M059J (cell line): ENCODE data around the gene ZNF385C. TPM values are rescaled to one million over a fixed set of nuclear protein-coding genes. Genes with fewer than 3 reads are reported as not detected.

Source experiments
- DNase-seq: peaks from one replicate; pipeline ENCODE4 v3.0.0-alpha.2; 2012; ENCODE audit warnings: low read depth
- total RNA-seq: library from RNA; depleted of rRNA; stranded (reverse); fragments of >200 nt; shearing (Covaris generic); gene quantifications from 2 replicates; pipeline ENCODE4 v1.2.3, GENCODE V29; 2014

Gene ZNF385C
- total RNA-seq, 1 experiment from 2014 or later = not detected

DNA sequence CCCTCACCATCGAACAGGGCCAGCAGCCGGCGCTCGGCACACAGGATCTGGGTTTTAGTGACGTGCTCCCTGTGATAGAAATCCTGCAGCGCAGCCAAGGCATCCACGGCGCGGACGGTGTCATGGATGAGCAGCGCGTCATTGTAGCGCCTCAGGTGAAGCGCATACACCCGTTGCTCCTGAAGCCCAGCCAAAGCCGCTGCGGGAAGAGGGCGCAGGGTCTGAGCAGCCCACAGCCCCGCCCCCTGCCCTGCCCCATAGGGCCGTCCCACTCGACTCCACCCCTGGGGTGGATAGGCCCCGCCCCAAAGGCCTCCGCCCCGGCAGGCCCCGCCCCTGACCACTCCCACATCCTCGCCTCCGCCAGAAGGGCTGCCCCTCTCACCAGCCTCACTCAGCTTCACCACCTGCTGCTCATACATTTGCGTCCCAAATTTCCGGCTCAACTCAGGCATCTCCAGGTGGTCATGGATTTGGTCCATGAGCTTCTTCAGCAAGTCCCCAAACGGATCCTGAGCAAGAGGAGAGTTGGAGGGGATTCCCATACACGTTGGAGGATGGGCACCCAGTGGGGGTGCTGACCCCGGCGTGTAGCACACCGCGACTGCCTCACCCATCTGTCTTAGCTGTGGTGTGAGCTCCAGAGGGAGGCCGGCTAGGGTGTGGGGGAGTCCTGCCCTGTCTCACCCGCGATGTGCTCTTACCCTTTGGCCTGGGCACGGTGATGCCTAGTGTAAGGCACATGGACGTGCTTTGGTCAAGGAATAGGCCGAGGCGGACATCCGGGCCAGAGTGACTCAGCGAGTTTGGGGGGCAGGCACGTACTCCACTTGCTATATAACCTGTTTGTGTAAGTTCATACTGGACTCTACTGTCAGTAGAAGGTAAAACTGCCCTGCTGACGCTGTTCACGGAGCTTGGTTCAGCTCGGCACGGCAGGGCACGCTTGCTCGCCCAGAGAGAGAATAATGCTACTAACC, 9.6 kb upstream of the ZNF385C start:
- no peak for DNase-seq

DNA sequence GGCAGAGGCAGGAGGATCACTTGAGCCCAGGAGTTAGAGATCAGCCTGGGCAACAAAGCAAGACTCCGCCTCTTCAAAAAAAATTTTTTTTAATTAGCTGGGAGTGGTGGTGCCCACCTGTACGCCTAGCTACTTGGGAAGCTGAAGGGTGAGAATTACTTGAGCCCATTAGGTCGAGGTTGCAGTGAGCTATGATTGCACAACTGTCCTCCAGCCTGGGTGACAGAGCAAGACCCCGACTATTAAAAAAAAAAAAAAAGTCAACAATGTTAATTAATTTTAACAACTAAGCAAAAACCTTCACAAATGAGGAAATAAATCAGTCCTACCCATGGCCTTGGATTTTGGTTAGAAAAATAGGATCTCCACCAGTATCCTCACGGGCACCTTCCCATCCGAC, 8.9 kb upstream of the ZNF385C start:
- DNase-seq = no peak

DNA sequence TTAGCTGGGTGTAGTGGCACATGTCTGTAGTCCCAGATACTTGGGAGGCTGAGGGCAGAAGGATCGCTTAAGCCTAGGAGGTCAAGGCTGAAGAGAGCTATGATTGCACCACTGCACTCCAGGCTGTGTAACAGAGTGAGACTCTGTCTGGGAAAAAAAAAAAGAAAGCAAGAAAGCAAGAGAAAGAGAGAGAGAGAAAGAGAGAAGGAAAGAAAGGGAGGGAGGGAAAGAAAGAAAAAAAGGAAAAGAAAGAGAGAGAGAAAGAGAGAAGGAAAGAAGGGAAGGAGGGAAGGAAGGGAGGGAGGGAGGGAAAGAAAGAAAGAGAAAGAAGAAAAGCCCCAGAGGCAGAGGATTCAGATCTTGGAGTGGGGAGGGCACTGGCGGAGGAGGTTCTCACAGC, 7.7 kb upstream of the ZNF385C start:
- DNase-seq = no peak

DNA sequence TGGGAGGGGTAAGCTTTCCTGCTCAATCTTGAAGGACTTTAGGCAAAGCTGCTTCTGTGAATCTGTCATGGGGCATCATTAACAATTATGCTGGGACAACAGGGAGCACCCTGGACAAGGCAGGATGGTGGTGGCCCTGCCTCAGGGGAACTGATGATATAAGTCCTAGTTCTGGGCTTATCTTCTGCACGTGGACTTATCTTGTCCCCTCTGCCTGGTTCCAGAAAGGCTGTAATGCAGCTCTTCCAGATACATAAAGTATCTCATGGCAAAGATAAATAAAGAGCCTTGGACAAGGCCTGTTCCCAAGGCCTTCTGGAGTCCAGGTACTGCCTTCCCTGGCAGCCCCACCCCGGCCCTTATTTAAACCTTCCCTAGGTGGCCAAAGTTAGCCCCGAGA, 6.0 kb upstream of the ZNF385C start:
- no peak for DNase-seq

DNA sequence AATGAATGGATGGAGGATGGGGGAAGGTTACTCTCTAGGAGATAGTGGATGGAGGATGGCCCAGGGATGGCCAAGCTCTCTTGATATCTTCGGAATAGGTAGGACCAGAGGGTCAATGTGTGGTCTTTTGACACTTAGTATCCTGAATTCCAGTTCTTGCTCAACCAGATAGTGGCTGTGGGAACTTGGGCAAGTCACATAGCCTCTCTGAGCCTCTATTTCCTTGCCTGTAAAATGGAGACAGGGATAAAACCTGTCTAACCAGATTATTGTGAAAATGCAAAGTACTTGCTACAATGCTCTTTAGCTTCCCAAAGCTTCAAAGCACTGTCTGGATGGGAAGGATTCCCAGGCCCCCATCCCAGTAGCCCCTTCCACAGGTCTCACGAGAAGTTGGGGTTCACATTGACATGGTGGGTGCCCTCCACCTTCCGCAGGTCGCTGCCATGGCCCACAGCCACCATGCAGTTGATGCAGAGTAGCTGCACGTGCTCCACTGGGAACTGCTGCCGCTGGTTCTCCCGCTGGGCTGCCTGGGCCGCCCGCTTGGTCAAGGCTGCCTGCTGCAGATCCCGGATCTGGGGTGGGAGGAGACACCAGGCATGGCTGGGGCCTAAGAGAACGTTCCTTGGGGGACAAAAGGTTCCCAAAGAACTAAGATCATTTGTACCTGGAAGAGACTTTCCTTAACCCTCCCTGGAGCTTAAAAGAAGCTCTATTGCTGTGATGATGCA, 5.1 kb upstream of the ZNF385C start:
- no peak for DNase-seq

DNA sequence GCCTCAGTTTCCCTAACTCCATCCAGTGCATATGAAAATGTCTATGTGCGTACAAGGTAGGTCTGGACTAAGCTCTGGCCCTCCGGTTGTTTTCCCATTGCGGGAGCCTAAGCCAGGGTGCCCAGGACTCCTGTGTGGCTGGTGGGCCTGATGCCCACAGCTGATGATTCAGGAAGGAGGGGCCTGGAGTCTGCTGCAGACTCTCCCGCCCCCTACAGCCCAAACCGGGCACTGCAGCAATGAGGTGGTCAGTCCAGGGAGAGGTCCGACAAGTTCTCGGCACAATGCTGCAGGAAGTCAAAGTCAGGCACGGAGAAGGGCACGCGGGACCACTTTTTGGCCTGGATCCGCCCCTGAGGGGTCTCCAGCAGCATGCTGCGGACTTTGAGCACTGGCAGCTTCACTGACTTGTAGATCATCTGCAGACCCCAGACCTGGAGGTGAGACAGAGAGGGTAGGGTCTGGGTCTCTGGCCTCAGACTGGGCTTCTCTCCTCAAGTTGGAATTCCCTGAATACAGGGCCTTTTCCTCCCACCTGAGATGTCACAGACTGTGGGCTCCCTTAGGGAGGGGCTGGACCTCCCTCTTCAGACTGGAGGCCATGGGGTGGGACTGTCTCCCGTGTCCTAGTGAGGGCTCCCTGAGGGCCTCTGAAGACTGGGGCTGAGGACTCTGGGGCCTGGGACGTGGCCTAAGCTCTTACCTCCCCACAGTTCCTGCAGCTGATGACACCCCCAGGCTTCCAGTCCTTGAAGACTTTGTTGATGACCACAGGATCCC, 3.4 kb upstream of the ZNF385C start:
- peak; percentile 46 for DNase-seq

DNA sequence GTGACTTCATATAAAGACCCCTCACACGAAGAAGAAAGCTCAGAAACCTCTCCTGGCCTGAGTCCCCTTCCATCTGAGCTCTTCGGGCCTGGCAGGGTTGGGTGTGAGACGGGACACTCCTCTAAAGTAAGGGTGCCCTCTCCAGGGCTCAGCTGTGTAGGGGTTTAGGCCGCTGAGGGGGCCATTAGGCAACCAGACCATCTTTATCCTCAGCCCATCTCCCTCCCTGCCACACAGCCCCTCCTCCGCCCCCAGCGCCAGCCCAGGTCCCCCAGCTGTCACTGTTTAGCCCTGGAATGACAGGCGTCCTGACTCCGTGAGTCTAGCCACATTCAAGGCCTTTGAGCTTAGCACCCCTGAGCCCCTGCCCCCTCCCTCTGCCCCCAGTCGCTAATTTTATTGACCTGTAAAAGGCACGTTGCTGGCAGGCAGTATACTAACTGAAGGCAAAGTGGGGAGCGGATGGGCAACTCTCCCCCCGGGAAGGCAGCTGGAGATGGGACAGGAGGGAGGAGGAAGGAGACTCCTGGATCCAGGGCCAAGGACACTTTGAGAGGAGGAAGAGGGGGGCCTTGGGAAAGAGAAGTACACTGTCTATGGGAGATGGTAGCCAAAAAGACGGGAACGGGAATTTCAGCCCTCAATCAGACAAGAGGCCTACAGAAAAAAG, 592 bp upstream of the ZNF385C start:
- no peak for DNase-seq

DNA sequence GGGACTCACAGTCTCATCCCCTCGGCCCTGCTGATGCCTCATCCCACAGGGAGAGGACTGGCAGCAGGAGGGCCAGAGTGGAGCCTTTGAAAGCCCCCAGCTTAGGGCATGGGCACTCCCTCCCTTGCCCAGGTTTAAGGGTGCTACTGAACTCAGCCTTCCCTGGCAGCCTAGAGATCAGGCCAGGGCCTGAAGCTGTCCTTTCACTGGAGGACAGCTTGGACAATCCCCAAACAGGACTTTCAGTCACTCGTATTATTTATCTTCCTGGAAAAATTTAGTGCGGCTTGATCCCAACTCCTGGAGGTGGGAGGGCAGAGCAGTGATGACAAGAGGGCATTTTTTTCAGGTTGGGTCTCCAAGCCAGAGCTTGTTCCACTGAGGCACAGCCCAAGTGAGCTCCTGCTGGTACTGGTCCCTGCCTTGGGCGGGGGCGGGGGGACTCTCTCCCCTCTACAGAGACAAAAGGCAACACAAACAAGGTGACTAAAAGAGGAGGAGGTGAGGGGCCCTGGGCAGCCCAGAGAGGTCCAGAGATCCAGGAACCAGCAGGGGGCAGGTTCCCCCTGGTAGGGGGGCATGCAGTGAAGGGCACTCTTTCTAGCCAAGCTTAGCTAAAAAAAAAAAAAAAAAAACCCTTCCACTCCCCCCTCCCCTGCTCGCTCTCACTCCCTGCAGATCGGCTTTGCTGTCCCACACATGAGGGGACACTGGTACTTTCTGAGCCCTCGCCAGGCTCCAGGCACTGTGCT, 1.7 kb downstream of the ZNF385C start:
- no peak for DNase-seq

DNA sequence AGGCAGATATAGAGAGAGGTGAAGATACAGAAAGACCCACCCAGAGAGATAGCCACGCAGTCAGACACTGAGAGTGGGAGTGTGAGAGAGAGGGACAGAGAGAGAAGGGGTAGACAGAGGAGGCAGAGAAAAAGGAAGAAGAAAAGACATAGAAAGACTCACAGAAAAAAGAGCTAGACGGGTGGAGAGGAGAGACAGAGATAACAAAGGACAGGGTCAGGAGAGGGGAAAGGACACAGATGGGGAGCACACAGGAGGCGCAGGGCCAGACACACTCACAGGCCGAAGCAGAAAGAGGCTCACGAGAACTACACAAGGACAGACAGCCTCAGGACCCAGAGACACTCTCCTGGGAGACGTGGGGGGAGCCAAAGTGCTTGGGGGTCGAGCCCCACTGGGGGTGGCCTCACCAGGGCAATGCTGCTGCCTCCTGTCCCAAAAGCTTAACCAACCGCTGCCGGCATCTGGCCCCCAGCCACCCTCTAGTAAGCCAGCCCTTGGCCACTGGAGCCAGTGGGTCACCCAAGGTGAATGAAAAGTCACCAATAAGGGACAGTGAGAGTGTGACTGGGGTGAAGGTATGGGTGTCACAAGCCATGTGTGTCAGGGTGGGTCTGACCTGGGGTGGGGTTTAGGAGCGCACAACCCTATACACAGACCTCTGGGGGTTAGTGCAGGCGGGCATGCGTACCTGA, 3.8 kb downstream of the ZNF385C start:
- DNase-seq = no peak

DNA sequence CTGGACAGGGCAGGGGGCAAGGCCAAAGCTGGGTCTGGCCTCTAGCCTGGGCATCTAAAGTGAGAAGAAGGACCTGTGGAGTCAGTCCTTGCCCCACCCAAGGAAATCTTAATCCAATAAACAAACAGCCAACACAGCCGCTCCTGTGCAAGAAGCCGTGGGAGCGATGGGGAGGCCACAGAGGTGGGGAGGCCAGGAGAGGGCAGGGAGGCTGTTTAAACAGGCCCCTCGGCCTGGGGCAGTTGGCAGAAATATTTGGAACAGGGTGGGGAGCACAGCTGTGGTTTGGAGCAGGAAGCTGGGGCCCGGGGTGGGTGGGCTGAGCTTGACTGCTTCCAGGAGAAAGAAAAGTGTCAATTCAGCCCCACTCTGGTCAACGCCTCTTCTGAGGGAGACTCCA, 5.3 kb downstream of the ZNF385C start:
- DNase-seq = no peak

DNA sequence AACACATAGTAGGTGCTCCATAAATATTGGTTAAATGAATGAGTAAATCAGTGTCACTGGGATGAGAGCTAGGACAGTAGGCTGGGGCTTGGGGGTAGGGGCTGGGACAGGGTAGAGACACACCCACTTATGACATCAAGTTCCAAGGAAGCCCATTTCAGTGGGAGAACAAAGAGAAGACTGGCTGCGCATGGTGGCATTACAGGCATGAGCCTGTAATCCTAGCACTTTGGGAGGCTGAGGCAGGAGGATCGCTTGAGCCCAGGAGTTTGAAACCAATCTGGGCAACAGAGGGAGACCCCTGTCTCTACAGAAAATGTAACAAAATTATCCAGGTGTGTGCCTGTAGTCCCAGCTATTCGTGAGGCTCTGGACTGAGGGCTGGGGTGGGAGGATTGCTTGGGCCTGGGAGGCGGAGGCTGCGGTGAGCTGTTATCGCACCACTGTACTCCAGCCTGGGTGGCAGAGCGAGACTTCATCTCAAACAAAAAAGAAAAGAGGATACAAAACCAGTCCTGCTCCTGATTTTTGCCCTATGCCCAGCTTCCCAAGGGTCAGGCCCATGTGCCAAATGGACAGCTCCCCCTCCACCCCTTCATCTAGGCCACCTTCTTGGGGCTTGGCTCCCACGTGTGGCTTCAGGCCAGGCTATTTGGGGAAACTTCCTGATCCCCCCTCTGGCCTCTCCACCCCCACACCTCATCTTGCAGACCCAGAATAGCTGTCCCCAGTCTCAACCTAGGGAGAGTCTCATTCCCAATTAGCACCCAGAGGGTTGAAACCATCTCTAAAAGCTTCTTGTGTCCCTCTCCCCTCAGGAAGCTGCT, 7.1 kb downstream of the ZNF385C start:
- DNase-seq = no peak

DNA sequence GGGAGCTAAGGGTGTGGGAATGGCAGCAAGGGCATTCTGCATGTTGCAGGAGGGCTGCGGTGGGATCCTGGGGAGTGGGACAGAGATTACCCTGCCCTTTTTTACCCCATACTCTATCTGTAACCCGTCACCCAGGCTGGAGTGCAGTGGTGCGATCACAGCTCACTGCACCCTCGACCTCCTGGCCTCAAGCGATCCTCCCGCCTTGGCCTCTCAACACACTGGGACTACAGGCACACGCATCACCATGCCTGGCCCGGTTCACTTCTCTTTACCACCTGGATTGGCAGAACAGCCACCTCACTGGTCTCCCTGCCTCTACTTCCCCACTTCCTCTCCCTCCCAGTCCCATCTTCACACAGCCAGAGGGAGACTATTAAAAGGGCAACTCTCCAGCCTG, 9.5 kb downstream of the ZNF385C start:
- no peak for DNase-seq

DNA sequence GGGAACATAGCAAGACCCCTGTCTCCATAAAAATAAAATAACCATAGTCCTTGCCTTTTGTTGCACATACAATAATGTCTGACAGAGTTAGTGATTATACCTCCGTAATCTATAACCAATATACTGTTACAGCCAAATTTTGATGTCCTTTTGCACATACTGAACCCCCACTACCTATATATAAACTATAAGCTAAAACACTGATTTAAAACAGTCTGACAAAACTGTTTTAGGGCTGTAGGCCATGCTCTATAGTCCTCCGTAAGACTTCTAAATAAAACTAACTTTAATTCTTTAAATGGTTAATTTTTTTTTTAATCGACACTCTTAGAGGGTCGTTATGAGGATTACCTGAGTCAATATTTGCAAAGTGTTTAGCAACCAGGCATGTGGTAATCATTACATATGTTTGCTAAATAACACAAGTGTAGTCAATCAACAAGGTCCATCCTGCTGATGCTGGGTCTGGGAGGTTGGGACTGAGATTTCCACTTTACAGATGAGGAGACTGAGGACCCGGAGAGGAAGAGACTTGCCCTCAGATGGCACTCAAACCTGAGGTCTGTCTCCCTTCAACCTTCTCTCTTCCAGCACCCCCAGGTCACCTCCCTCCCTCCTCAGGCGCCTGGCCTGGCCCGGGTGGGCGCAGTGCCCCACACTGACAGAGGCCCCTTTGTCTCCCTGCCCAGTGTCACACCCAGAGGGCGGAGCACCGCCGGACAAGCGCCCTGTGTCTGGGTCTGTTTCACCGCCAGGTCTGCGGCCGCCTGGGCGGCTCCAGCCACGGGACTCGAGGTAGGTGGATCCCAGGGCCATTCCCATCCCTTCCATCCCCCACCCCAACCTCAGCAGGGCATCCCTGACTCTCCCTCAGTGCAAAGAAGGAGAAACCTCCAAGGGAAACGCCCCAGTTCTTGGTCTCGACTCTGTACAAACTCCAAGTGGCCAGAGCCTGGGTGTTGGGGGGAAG, 10.3 kb downstream of the ZNF385C start:
- DNase-seq = no peak

DNA sequence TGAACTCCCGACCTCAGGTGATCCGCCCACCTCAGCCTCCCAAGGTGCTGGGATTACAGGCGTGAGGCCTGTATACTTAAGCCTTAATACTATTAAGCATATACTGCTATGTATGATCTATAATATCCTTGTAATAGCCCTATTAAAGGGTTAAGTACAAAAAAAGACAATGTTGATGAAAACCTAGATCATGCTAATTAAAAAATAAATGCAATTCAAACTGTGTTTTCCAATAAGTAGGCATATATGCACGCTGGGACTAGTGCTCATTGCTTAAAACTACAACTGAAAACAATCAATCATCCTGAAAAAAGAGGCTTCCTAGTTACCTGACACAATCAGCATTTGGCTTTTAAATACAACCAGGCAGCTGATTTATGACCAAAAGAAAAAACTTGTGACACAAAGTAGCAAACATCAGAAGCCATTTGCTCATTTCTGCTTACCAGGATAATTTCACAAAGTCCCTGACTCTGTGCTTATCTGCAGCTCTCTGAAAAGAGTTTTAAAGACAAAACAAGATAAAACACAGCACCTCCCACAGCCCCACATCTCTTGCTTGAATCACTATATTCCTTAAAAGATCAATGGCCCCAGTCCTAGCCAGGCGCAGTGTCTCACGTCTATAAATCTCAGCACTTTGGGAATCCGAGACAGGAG, 11.1 kb downstream of the ZNF385C start:
- DNase-seq = no peak

DNA sequence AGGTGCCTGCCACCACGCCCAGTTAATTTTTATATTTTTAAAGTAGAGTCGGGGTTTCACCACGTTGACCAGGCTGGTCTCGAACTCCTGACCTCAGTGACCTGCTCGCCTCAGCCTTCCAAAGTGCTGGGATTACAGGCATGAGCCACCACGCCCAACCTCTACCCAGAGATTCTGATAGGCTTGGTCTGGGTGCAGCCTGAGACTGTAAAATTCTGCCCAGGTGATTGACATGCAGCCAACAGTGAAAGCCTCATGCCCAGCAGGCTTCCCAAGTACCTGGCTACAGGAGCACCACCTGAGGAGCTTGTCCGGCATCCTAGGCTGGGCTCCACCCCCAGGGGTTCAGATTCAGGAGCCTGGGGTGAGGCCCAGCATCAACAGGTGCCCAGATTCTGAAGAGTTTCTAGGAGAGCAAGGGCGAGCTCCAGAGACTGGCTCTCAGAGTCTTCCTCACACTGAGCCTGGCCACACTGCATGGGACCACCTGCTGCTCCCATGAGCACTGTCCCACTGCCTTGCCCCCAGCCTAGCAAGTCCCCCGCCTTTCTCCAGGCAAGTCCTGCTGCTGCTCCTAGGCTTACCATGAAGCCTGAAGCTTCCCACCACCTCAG, 16.6 kb downstream of the ZNF385C start:
- DNase-seq = no peak

DNA sequence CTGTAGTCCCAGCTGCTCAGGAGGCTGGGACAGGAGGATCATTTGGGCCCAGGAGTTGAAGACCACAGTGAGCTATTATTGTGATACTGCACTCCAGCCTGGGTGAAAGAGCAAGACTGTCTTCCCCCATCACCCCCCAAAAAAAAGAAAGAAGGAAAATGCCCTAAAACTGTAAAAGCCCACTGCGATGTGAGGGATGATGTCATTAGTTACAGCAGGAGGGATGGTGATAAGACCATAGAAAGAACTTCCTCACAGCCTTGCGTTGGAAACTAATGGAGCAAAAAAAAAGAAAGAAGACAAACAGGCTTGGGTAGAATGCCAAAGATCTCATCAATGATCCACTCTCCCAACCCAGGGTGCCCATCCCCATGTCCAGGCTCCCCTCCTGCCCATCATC, 18.7 kb downstream of the ZNF385C start:
- no peak for DNase-seq

DNA sequence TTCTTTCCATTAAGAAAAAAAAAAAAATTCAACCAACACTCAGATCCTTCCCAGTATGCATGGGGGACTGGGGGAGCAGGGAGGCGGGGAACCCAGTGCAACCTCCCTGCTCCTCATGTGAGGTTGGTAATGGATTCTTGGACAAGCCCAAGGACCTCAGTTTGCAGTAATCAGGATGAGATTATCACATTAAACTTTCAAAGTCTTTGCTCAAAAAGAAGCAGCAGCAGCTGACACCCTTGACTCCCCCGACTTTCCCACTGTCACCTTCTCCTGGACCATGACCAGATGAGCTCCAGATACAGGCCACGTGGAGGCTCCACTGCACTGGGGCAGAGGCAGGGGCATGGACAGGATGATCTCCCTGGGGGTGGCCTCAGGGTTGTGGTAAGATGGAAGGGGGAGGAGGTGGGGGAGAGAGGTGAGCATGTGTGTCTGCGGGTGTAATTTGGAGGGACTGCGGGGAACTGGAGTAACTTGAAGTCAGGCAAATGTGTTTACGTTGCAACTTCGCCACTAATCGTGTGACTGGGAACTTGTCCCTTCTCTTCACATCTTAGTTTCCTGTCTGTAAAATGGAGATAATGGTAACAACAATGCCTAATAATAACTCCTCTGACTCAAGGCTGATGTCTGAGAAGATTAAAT, 19.8 kb downstream of the ZNF385C start:
- DNase-seq = no peak
